GM13977 (cell line): ENCODE measurements around the gene REPS2.

Experiments used
- DNase-seq: peaks from one replicate; pipeline ENCODE4 v3.0.0; 2012; ENCODE audit warnings: low spot score
- CTCF ChIP-seq: IDR thresholded peaks from 2 replicates; pipeline ENCODE4 v1.5.1; 2012; ENCODE audit warnings: mild to moderate bottlenecking, control low read depth; ENCODE audit not compliant: insufficient read depth; ENCODE audit errors: extremely low read depth, missing control alignments
- in situ Hi-C: fragments of 300-500 bp; cut with MboI; formaldehyde crosslinking; loops from one replicate; pipeline ENCODE4 v1.12.0; 2022; ENCODE audit warnings: low sequenced_read_pairs, low pct_unique_long_range_greater_than_20kb, mixed read lengths, inconsistent platforms; ENCODE audit not compliant: unreplicated experiment

Gene REPS2

DNA sequence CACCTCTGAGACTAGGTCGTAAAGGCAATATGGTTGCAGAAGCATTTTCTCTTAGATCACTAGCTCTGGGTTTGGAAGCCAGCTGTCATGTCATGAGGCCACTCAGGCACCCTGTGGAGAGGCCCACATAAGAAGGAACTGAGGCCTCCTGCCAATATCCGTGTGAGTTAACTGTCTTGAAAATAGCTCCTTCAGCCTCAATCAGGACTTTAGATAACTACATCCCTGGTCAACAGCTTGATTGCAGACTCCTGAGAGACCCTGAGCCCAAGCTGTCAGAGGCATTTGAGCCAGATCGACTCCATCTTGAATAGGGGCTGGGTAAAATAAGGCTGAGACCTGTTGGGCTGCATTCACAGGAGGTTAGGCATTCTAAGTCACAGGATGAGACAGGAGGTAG is 15.1 kb upstream of the REPS2 start:
- DNase-seq: no peak
- in situ Hi-C loops: no loop called here
- no peak for TF ChIP-seq CTCF

- in situ Hi-C loops: no loop called here
- TF ChIP-seq CTCF: no peak
These were observed 14.4 kb upstream of the REPS2 start for GRCh38 chrX:16931855-16932575.

GRCh38 chrX:16934185-16934584 is 12.3 kb upstream of the REPS2 start:
- in situ Hi-C loops: no loop called here
- no peak for DNase-seq
- no peak for TF ChIP-seq CTCF

More at GRCh38 chrX:16931855-16932575, 14.4 kb upstream of the REPS2 start:
- no peak for DNase-seq

GRCh38 chrX:16946971-16947562 is 609 bp downstream of the REPS2 start:
- in situ Hi-C loops: no loop called here
- no peak for DNase-seq
- no peak for TF ChIP-seq CTCF

DNA sequence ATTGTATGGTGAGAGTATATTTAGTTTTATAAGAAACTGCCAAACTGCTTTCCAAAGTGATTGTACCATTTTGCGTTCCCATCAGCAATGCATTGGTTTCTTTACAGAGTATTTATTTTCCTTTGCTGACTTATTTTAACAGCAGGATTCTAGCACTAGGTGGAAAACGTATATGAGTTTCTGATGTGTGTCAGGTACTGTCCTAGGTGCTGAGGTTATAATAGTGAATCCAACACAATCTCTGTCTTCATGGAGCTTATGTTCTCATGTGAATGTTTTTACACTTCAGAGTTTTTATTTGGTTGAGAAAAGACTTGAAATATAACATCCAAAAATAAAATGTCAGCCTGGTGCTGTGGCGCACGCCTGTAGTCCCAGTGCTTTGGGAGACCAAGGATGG is 4.0 kb downstream of the REPS2 start:
- TF ChIP-seq CTCF: no peak
- in situ Hi-C loops: no loop called here
- no peak for DNase-seq

GRCh38 chrX:16953606-16954211 is 7.3 kb downstream of the REPS2 start:
- TF ChIP-seq CTCF: no peak
- no peak for DNase-seq
- in situ Hi-C loops: no loop called here
